Left lung (tissue), 10 donors: ENCODE results near the gene GLCCI1. TPM values are rescaled to one million over a fixed set of nuclear protein-coding genes. Genes with fewer than 3 reads are reported as not detected.

Source experiments
- ATAC-seq: fragments of 200-7000 bp; cut with Tn5 transposase; one replicate; pipeline ENCODE4 v1.9.1; 2020; ENCODE audit warnings: moderate library complexity
- DNase-seq, 4 donors: peaks; one replicate each; pipeline ENCODE4 v3.0.0-alpha.2; 2013 to 2020
- H3K27ac ChIP-seq, 2 donors: fragments of 200-600 bp; sonication (generic) in 1 of 2; one replicate each; pipeline versions ENCODE4 v1.5.0 to v1.8.0; 2020 to 2021
- H3K27me3 ChIP-seq, 2 donors: fragments of 200-600 bp; sonication (generic) in 1 of 2; one replicate each; pipeline versions ENCODE4 v1.5.0 to v1.8.0; 2020 to 2021
- H3K36me3 ChIP-seq, 2 donors: fragments of 200-600 bp; sonication (generic) in 1 of 2; one replicate each; pipeline versions ENCODE4 v1.5.0 to v1.8.0; 2020 to 2021
- H3K4me1 ChIP-seq, 2 donors: fragments of 200-600 bp; one replicate each; pipeline ENCODE4 v1.8.0; 2021
- H3K4me3 ChIP-seq, 2 donors: fragments of 200-600 bp; sonication (generic) in 1 of 2; one replicate each; pipeline versions ENCODE4 v1.5.0 to v1.8.0; 2020 to 2021; ENCODE audit warnings: mild to moderate bottlenecking in 1 of 2
- H3K9me3 ChIP-seq, 2 donors: fragments of 200-600 bp; sonication (generic) in 1 of 2; one replicate each; pipeline versions ENCODE4 v1.5.0 to v1.8.0; 2020 to 2021
- CTCF ChIP-seq, 2 donors: fragments of 200-600 bp; sonication (generic) in 1 of 2; IDR thresholded peaks; one replicate each; pipeline versions ENCODE4 v1.5.0 to v1.8.0; 2021; ENCODE audit warnings: antibody characterized with exemption in 2 of 2
- intact Hi-C, 2 donors: fragments of 100-400 bp; cut with DNase I; formaldehyde crosslinking; loops; one replicate each; pipeline versions ENCODE4 v1.11.2 to v1.14.2; 2022
- polyA plus RNA-seq, 6 donors: library from polyadenylated mRNA; unstranded; fragments of 120-200 nt; gene quantifications; one replicate each; pipeline ENCODE4 v1.2.1, GENCODE V29; 2013; ENCODE audit not compliant: insufficient read length in 6 of 6
- total RNA-seq, 2 donors: library from RNA; stranded (reverse); fragmentation: NEBNext Ultra II Directional; extraction: Animal tissue kit (Norgen Biotek cat#: 25700); gene quantifications; one replicate each; pipeline ENCODE4 v1.2.1, GENCODE V29; 2021
- donor health status: DM: no; HTN: yes; CAD: no.
- donor health status: DM: no; HTN: no; CAD: no.

Gene GLCCI1
- total and polyA plus RNA-seq, 8 donors, result 25.4 to 45.2 (median 37.1) TPM

GRCh38 chr7:8133188-8133848 is 164.7 kb downstream of the GLCCI1 start:
- ATAC-seq, result no peak
- Histone ChIP-seq H3K4me3 (no peak overlapping the region), H3K4me1 (no peaks in the 10 kb centered on the region), H3K27ac (no peak overlapping the region), H3K27me3 (no peaks in the 10 kb centered on the region), H3K36me3 (peaks cover 0 to 6% of the 10 kb centered on the region in 2 donors), H3K9me3 (no peaks in the 10 kb centered on the region)
- DNase-seq, result no peak
- TF ChIP-seq CTCF (IDR thresholded peaks at IDR 0.05), result no peak
- intact Hi-C loops, result no loop called here

GRCh38 chr7:8134089-8134733 is 165.6 kb downstream of the GLCCI1 start:
- Histone ChIP-seq H3K36me3 (peaks cover 0 to 9% of the 10 kb centered on the region in 2 donors), H3K4me1 (no peaks in the 10 kb centered on the region), H3K9me3 (no peaks in the 10 kb centered on the region), H3K27me3 (no peaks in the 10 kb centered on the region), H3K27ac (no peak overlapping the region), H3K4me3 (no peak overlapping the region)
- intact Hi-C loops, result no loop called here
- ATAC-seq, result no peak
- DNase-seq, result no peak
- TF ChIP-seq CTCF (IDR thresholded peaks at IDR 0.05), result no peak

GRCh38 chr7:8135417-8135816 is 166.8 kb downstream of the GLCCI1 start:
- H3K36me3 ChIP-seq, result peaks cover 0 to 9% of the 10 kb centered on the region in 2 donors
- H3K27ac ChIP-seq, result no peak overlapping the region
- DNase-seq (no peak), ATAC-seq (no peak)
- intact Hi-C loops, result no loop called here
- no peak for TF ChIP-seq CTCF (IDR thresholded peaks at IDR 0.05)
- H3K27me3 ChIP-seq, result no peaks in the 10 kb centered on the region
- no peak overlapping the region for H3K4me3 ChIP-seq
- no peaks in the 10 kb centered on the region for H3K4me1 ChIP-seq
- no peaks in the 10 kb centered on the region for H3K9me3 ChIP-seq

- ATAC-seq (no peak), DNase-seq (no peak)
- no peaks in the 10 kb centered on the region for H3K4me1 ChIP-seq
- TF ChIP-seq CTCF (IDR thresholded peaks at IDR 0.05), result no peak
- H3K4me3 ChIP-seq, result no peak overlapping the region
- H3K27ac ChIP-seq, result no peak overlapping the region
- H3K36me3 ChIP-seq, result peaks cover 0 to 16% of the 10 kb centered on the region in 2 donors
- intact Hi-C loops, result no loop called here
- no peaks in the 10 kb centered on the region for H3K27me3 ChIP-seq
- no peaks in the 10 kb centered on the region for H3K9me3 ChIP-seq
These were observed 167.6 kb downstream of the GLCCI1 start for GRCh38 chr7:8136051-8136730.
